DMS53 treated with DMSO at 0.1 percent for 48 hours (cell line): ENCODE measurements around the gene GRIN1.

Experiments
- DNase-seq: peaks from one replicate; lab custom pipeline; 2025; ENCODE audit not compliant: unreplicated experiment; lab: John Stamatoyannopoulos, UW

GRIN1 gene

DNA sequence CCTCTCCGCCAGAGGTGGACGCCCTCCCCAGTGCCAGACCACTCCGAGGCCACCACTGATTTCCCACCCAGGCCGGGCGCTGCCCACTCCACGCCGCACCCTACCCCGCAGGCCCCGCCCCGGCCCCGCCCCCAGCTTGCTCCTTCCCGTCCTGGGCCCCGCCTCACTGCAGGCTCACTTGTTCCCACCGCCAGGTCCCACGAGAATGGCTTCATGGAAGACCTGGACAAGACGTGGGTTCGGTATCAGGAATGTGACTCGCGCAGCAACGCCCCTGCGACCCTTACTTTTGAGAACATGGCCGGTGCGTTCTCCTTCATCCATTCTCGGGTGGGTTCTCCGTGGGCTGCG lies 24.4 kb downstream of the GRIN1 start:
- DNase-seq, result no peak

DNA sequence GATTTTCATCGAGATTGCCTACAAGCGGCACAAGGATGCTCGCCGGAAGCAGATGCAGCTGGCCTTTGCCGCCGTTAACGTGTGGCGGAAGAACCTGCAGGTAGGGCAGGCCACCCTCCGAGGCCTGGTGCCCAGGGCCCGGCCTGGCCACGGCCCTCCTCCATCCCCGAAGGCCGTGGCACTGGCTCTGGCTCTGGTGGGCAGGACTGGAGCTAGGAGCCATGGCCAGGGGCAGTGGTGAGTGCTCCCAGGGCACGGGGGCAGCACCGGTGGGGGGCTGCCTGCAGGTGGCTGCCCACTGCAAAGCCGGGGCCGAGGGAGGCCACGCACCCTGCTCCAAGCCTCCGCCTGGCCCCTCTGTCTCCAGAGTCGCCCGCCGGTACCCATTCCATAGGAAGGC lies 24.9 kb downstream of the GRIN1 start:
- DNase-seq, result no peak

DNA sequence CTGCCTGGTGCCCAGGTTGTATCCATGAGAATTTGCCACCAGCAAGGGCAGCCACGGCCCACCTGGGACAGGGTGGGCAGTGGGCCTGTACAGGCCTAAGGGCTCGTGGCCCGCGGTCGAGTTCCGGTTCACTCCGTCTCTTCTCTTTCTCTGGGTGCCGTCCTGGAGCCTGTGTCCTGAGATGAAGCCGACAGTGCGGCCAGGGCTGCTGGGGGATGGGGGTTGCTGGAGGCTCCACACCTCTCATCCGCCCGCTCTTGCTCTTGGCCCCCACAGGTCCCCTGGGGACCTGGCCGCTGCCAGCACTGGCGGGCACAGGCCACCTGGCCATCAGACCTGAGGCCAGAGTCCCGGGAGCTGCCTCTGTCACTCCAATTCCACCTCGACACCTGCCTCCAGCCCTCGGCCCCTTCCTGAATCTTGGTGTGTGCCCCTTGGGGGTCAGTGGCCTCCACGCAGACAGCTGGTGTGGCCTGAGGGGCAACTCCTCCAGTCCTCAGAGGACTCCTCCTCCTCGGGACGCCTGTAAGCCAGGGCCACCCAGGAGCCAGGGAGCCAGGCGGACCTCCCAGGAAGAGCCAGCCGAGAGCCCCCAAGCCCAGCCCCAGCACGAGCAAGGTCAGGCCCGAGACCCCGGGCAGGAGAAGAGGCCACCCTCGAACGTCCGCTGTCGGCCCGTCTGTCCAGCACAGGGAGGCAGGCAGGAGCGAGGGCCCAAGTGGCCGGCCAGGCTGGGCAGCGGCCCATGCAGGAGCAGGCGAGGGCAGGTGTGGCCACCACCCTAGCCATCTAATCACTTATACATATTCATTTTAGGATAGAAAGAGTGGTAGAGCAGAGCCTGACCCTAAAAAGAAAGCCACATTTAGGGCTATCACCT lies 25.7 kb downstream of the GRIN1 start:
- no peak for DNase-seq

DNA sequence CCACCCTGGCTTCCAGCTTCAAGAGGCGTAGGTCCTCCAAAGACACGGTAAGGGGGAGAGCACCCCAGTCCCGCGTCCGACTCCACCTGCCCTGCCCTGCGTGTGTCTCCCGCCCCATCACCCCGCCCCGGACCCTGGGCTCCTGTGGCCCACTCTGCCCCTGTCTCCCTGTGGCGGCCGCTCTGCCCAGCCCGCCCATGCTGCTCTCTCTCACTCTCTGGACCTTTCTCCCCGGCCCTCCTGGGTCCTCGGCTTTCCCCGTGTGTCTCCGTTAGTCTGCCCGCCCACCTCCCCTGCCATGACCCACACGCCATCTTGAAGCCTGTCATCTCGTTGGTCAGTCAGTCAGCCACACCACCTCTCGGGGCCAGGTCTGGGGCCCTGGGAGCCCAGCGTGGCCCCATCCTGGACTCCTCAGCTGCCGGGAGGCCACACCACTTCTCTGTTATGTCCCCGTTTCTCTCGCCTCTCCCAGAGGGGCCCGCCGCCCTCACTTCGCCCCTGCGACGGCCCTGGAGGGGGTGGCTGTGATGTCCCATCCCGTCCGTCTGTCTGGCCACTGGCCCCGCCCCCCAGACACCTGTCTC lies 26.4 kb downstream of the GRIN1 start:
- DNase-seq, result no peak

DNA sequence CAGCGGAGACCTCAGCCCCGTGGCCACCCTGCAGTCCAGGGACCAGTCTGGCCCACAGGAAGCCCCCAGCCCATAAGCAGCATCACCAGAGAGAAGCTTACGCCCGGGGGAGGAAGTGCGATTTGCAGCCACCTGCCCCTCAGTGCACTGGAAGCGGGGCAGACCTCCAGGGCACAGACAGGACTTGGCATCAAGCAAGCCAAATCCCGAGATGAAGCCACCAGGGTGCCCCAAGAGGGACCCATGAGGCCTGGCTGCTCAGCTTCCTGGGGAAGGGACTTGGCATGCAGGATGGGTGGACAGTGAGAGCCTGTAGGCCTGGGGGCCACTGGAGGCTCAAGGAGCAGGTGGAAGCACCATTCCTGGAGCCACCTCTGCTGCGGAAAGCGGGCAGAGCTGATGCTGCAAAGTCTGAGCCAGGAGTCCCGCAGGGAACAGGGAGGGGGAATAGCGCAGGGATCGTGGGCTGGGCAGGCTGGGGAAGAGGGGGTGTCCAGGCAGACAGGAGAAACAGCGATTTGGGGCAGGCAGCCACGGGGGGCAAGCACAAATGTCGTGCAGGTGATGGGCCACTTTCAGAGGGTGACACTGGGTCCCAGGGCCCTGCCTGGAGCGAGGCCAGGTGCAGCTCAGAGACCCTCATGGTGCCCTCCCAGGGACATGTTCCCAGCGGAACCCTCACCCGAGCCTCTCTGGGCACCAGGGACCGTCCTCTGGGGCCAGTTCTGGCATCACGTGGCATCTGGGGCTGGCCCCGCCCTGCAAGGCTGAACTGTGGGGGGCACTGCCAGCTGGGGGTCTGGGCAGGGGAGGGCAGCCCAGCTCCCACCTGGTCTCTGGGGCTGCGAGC lies 27.7 kb downstream of the GRIN1 start:
- DNase-seq, result no peak

DNA sequence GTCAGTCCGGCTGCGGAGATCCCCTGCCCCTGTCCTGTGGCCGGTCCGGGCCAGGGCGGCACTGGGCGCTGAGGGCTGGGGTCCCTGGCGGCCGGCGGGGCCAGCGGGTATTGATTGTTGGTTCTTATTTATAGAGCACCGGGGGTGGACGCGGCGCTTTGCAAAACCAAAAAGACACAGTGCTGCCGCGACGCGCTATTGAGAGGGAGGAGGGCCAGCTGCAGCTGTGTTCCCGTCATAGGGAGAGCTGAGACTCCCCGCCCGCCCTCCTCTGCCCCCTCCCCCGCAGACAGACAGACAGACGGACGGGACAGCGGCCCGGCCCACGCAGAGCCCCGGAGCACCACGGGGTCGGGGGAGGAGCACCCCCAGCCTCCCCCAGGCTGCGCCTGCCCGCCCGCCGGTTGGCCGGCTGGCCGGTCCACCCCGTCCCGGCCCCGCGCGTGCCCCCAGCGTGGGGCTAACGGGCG lies 28.4 kb downstream of the GRIN1 start:
- no peak for DNase-seq

DNA sequence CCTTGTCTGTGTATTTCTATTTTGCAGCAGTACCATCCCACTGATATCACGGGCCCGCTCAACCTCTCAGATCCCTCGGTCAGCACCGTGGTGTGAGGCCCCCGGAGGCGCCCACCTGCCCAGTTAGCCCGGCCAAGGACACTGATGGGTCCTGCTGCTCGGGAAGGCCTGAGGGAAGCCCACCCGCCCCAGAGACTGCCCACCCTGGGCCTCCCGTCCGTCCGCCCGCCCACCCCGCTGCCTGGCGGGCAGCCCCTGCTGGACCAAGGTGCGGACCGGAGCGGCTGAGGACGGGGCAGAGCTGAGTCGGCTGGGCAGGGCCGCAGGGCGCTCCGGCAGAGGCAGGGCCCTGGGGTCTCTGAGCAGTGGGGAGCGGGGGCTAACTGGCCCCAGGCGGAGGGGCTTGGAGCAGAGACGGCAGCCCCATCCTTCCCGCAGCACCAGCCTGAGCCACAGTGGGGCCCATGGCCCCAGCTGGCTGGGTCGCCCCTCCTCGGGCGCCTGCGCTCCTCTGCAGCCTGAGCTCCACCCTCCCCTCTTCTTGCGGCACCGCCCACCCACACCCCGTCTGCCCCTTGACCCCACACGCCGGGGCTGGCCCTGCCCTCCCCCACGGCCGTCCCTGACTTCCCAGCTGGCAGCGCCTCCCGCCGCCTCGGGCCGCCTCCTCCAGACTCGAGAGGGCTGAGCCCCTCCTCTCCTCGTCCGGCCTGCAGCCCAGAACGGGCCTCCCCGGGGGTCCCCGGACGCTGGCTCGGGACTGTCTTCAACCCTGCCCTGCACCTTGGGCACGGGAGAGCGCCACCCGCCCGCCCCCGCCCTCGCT lies 29.0 kb downstream of the GRIN1 start:
- DNase-seq, result peak; percentile 67

DNA sequence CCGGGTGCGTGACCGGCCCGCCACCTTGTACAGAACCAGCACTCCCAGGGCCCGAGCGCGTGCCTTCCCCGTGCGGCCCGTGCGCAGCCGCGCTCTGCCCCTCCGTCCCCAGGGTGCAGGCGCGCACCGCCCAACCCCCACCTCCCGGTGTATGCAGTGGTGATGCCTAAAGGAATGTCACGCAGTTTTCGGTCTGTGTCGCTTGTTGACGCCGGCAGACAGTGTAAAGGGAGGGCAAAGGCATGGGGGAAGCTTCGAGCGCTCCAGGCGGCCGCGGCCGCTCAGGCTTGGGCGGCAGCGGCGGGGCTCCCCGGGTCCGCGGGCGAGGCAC lies 29.6 kb downstream of the GRIN1 start:
- peak; percentile 55 for DNase-seq

DNA sequence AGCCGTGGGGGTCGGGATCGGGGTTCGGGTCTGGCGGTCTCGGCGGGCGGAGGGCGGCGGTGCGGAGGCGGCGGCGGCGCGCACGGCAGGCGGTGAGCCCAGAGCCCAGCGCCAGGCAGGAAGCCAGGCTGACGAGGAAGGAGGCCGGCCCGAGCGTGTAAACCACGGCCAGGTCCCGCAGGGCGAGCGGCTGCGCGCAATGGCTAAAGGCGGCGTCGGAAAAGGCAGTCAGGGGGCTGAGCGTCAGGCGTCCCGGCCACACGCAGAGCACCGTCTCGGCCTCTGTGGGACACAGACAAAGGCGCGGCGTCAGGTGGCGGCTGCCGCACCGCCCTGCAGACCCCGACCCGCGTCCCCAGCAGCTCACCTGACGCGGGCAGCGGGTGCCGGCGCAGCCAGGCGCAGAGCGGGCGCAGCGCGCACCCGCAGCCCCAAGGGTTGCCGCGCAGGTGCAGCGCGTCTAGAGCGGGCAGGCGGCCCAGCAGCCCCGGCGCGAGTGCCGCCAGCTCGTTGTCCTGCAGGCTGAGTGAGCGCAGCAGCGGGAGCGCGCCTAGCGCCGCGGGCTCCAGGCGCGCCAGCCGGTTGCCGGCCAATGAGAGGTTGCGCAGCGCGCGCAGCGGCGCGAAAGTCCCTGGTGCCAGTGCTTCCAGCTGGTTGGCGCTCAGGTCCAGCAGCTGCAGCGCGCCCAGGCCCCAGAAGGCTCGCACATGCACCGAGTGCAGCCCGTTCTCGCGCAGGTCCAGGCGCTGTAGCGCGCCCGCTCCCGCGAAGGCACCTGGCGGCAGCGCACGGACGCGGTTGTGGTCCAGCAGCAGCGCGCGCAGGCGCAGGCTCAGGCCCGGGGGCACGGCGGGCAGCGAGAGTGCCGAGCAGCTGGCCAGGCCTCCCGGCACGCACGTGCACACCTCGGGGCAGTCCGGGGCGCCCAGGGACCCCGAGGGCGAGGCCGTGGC lies 30.2 kb downstream of the GRIN1 start:
- peak; percentile 83 for DNase-seq

DNA sequence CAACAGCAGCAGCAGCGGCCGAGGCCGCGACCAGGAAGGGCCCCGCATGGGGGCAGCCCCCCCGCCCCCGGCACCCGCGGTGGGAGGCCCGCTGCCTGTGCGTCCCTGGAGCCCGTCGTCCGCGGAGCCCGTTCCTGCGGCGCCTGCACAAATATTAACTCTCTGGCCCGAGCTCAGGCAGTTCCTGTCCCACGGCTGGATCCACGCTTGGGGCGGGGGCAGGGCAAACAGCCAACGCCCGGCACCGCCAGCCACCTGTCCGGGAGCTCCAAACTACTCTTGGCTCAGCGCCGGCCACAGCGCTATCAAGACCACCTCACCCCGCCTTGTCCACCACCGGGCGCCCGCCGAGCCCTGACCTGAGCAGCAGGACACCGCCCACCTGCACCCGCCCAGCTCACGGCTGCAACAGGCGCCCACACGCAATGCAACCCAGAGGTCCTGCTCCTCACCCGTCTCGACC lies 31.0 kb downstream of the GRIN1 start, which contains the start of gene LRRC26:
LRRC26 (minus strand) TSS at position 156 of the 463 bp plus-strand sequence; CDS start at position 48, 108 bp downstream.
- DNase-seq, result no peak

DNA sequence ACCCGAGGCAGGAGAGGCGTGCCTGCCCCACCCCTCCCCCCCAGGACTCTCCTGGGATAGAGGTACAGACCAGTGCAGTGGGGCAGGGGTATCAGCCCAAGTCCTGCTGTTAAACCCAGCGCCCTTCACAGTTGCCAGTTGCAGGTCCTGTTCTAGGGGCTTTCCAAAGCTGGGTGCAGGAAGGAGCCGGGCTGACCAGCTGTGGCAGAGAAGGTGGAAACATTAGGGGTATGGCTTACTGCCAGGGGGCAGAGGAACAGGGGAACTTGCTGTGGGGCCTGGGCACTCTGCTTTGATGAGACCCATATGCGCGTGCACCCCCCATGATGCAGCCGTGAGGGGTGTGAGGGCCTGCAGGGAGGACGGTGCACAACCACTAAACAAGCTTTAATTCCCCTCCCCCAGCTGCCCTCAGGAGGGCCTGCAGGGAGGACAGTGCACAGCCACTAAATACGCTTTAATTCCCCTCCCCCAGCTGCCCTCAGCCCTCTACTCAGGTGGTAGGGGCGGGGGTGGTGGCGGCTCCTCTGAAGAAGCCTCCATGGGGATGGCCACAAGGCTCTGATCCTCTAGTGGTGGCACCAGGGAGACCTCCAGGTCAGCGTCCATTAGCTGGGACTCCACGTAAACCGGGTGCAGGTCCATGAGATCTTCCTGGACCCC lies 31.7 kb downstream of the GRIN1 start:
- DNase-seq, result no peak

DNA sequence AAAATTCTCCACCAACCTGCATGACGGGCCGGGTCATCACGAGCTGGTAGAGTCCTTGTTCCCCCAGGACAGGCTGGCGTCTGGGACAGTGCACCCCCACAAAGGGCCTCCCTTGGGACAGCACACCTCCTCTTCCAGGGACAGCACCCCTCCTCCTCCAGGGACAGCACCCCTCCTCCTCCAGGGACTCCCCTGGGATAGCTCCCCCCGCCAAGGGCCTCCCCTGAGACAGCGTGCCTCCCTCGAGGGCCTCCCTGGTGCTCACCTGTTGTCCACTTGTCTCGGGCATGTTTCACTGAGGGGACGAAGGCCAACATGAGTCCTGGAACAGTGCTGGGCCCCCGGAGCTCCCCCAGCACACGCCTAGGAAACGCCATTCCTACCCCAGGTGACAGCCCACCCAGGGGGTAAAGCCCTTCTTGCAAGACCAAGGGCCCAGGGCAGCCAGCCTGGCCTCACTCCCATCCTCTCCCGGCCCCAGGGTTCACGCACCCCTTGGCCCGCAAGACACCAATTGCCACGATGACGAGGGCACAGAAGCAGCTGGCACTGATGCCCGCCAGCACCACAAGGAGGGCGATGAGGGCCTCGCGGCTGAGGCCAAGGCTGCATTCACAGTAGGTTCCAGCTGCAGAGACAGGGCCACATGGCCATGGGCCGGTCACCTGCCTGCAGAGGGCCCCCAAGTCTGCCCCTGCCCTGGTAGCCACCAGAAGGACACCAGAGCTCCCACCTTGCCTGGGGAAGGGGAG lies 32.4 kb downstream of the GRIN1 start:
- no peak for DNase-seq

DNA sequence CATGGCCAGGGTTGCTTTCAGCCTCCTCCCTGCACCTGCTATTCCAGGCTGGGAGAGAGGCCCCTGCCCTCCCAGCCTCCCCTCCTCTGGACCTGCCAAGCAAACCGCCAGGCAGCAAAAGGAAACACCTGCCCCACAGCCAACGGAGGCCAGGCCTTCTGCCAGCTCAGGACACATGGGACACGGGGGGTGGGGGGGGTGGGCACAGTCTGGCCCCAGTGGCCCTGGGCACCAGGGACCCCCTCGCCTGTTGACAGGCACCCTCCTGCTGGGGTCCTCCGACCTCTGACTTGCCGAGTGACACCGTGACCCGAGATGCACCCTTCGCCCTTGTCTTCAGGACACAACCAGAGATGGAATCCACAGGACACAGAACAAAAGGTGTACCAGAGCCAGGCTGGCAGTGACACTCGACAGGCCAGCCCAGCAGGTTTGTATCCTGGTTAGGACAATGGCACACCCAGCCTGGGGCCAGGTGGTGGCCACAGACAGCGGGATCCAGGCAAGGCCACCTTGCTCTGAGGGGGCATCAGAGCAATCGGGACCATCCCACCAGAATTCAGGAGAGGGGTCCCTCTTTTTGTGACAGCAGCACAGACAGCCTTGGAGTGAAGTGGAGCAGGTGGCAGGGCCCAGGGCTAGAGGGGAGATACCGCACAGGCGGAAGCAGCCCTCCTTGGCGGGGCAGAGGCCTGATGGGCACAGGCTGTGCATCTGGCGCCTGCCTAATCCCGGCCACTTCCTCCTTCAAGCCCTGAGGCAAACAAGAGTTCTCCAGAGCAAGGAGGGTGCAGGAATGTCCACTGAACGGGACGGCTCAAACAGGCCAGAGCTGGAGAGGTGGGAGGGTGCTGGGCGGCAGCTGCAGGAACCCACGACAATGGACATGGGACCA lies 34.2 kb downstream of the GRIN1 start:
- peak; percentile 52 for DNase-seq

DNA sequence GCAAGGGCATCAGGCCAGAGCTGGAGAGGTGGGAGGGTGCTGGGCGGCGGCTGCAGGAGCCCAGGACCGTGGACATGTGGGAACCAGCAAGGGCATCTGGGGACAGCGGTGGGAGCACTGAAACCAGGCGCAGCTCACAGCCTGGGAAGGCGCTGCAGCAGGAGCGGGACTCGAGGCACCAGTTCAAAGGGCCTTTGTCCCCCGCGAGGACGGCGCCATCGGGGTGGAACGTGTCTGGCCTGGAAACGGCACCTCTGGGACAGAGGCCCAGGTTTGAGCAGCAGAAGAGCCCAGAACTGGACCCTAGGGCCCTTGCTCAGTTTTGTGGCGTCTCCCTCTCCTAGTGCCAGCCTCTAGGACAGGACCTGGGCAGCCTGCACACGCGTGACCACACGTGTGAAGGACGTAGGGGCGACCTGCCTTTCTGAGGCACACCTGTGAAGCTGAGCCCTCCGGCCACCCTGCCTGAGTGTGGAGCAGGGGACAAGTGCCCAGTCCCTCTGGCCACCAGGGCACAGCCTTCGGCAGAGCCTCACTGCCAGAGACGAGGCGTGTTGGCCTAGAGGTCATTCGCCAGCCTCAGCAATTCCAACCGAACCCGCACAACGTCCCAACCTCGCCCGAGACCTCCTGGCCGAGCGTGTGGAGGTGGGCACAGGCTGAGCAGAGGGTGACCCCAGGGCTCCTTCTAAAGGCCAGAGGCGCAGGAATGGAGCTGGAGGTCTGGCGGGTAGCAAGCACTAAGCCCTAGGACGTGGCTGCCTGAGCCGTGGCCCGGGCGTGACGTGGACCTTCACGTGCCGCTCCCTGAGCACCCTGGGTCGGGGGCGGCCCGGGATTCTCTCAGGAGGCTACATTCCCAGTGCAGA lies 35.1 kb downstream of the GRIN1 start:
- no peak for DNase-seq

DNA sequence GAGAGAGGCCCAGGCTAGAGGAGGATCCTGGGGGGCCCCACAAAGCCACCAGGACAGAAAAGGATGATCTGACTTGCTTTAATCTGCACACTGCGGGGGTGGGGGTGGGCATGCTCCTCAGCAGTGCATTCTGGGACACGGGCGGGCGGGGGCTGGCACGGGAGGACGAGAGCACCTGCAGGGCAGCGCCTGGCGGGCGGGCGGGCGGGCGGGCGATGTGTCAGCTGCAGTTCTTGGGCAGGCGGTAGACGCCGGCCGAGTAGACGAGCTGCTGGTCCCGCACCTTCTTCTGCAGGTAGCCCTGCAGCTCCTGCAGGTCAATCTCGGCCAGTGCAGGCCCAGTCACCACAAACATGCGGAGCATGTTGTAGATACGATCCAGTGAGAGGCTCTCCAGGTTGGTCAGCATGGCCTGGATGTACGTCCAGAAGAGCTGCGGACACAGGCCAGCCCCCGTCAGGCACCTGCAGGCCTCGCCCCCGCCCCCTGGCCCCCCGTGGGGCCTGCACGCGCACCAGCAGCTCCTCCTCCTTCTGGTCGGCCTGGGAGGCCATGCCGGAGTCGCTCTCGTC lies 35.9 kb downstream of the GRIN1 start:
- DNase-seq, result no peak

DNA sequence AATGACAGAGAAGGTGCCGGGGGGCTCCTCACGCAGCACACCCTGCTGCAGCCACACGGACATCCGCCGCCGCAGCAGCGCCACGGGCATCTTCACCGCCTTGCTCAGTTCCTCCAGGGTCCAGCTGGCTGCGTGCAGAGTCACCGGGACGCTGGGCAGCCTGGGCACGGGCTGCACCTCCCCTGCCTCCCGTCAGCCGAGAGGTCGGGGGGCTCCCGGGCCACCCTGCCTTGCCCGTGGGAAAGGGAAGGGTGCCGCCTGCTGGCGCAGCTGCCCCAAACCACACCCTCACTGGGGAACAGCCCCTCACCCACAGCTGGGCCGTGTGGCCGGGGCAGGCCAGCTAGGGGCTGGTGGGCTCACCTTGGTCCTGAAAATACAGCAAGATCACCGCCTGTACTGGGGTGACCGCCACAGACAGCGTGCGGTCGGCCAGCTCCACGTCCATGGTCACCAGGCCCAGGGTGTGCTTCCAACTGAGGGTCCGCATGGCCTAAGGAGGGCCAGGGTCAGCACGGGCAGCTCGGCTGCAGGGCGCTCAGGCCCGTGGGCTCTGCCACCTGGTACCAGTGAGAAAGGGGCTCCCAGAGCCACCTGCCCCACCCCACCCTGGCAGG lies 36.5 kb downstream of the GRIN1 start:
- DNase-seq, result no peak
